ENCODE results near the gene HPN.
"Not testable (repeated sequence)": the region's sequence is repeated elsewhere in the genome, so short reads cannot be mapped to it uniquely, and the experiment has no call there.

HPN gene

GRCh38 chr19:35009424-35010415 lies 31.8 kb upstream of the HPN start:
- DNase-seq (ENCODE audit: low read depth) = no peak

- DNase-seq (ENCODE audit: low read depth) = no peak
These were observed 30.3 kb upstream of the HPN start for GRCh38 chr19:35011091-35011689.

- no peak for DNase-seq (ENCODE audit: low read depth)
These were observed 29.5 kb upstream of the HPN start for GRCh38 chr19:35011737-35012682.

GRCh38 chr19:35013041-35013819 lies 28.3 kb upstream of the HPN start:
- DNase-seq (ENCODE audit: low read depth) = no peak

GRCh38 chr19:35013820-35014754 lies 27.4 kb upstream of the HPN start:
- no peak for DNase-seq (ENCODE audit: low read depth)

- not testable (repeated sequence) for DNase-seq (ENCODE audit: low read depth)
These were observed 26.7 kb upstream of the HPN start for GRCh38 chr19:35014774-35015173.

- no peak for DNase-seq (ENCODE audit: low read depth)
These were observed 26.1 kb upstream of the HPN start for GRCh38 chr19:35015270-35015953.

- no peak for DNase-seq (ENCODE audit: low read depth)
These were observed 25.6 kb upstream of the HPN start for GRCh38 chr19:35015954-35016351.

- no peak for DNase-seq (ENCODE audit: low read depth)
These were observed 24.0 kb upstream of the HPN start for GRCh38 chr19:35017507-35017906.

GRCh38 chr19:35018379-35018778 lies 23.1 kb upstream of the HPN start:
- no peak for DNase-seq (ENCODE audit: low read depth)

- DNase-seq (ENCODE audit: low read depth) = no peak
These were observed 22.4 kb upstream of the HPN start for GRCh38 chr19:35019144-35019543.

- no peak for DNase-seq (ENCODE audit: low read depth)
These were observed 20.5 kb upstream of the HPN start for GRCh38 chr19:35021016-35021415.

GRCh38 chr19:35021596-35021995 lies 19.9 kb upstream of the HPN start:
- DNase-seq (ENCODE audit: low read depth) = no peak

GRCh38 chr19:35022460-35022859 lies 19.1 kb upstream of the HPN start:
- no peak for DNase-seq (ENCODE audit: low read depth)

- no peak for DNase-seq (ENCODE audit: low read depth)
These were observed 18.1 kb upstream of the HPN start for GRCh38 chr19:35023428-35023827.

GRCh38 chr19:35024095-35024494 lies 17.4 kb upstream of the HPN start:
- no peak for DNase-seq (ENCODE audit: low read depth)

GRCh38 chr19:35025969-35026368 lies 15.6 kb upstream of the HPN start:
- DNase-seq (ENCODE audit: low read depth) = no peak

GRCh38 chr19:35026418-35026817 lies 15.1 kb upstream of the HPN start:
- DNase-seq (ENCODE audit: low read depth) = no peak

GRCh38 chr19:35027009-35027408 lies 14.5 kb upstream of the HPN start:
- no peak for DNase-seq (ENCODE audit: low read depth)

All from HS-5 (cell line).